Erythroblast (primary cell): ENCODE data around the gene SYTL1.

Experiments
- GATA1 ChIP-seq: IDR thresholded peaks from 2 replicates; pipeline ENCODE4 v1.6.1; 2011; ENCODE audit warnings: low read depth, mild to moderate bottlenecking, control low read depth, low read length, moderate library complexity
- POLR2A ChIP-seq: IDR thresholded peaks from 2 replicates; pipeline ENCODE4 v1.6.1; 2011; ENCODE audit warnings: mild to moderate bottlenecking, low read length

DNA sequence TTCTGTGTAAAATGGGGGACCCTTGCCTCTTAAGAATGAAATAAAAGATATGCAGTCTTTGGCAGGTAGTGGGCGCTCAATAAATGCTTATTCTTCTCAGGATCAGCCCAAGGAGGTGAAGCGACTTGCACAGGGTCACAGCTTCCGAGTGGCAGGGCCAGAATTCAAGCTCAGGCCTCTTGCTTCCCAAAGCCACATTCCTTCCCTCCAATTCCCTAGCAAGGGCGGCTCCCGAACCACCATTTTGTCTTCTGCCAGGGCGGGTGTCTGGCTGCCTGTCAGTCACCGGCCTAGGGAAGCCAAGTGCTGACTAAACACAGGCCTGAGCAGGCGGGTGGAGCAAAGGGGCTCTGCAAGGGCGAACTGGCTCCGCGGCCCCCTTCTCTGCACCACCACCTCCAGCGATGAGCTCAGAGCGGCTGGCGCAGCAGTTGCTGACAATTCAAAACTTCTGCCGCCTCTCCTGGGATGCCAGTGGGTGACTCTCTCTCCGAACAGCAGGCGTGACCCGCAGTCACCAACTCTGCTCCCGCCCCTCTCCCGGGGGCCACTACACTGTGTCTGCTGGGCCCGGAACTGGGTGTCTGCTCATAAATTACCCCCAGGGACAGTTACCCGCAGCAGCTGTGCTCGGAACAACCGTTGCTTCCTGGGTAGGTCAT lies 61.4 kb downstream of the SYTL1 start:
- TF ChIP-seq POLR2A: no peak
- no peak for TF ChIP-seq GATA1
